Measurements from ENCODE around the gene SH3RF3. TPM values are rescaled to one million over a fixed set of nuclear protein-coding genes. Genes with fewer than 3 reads are reported as not detected.

The SH3RF3 gene
- total RNA-seq, 2 experiments from 2014 or later: 1.9 to 2.3 TPM

DNA sequence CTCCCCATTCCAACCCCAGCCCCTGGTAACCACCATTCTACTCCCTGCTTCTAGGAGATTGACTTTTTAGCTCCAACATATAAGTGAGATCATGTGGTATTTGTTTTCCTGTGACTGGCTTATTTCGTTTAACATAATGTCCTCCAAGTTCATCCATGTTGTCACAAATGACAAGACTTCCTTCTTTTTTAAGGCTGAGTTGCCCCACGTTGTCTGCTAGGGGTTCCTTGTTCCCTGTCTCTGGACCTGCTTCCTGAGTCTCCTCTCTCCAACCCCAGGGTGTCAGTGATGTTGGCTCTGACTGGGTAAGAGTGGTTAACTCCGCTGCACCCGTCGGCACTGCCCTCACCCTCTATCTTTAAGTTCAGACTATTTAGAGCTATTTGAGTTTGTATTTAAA lies 175.2 kb downstream of the SH3RF3 start:
- H3K36me3 Mint-ChIP-seq (ENCODE audit: low read depth): no peaks in the 10 kb centered on the region
- no peak for ATAC-seq
- DNase-seq: no peak
- H3K9me3 Mint-ChIP-seq: no peaks in the 10 kb centered on the region
- ChIA-PET POLR2A (no interaction called here), CTCF (no interaction called here)
- intact Hi-C loops (cut with micrococcal nuclease): no loop called here
- no peak overlapping the region for H3K27ac Mint-ChIP-seq
- no peaks in the 10 kb centered on the region for H3K27me3 Mint-ChIP-seq
- H3K4me1 Mint-ChIP-seq (ENCODE audit: low read depth): peaks cover 5% of the 10 kb centered on the region
- no peak for TF ChIP-seq CTCF (IDR thresholded peaks at IDR 0.05)
- no peak overlapping the region for H3K4me3 Mint-ChIP-seq

DNA sequence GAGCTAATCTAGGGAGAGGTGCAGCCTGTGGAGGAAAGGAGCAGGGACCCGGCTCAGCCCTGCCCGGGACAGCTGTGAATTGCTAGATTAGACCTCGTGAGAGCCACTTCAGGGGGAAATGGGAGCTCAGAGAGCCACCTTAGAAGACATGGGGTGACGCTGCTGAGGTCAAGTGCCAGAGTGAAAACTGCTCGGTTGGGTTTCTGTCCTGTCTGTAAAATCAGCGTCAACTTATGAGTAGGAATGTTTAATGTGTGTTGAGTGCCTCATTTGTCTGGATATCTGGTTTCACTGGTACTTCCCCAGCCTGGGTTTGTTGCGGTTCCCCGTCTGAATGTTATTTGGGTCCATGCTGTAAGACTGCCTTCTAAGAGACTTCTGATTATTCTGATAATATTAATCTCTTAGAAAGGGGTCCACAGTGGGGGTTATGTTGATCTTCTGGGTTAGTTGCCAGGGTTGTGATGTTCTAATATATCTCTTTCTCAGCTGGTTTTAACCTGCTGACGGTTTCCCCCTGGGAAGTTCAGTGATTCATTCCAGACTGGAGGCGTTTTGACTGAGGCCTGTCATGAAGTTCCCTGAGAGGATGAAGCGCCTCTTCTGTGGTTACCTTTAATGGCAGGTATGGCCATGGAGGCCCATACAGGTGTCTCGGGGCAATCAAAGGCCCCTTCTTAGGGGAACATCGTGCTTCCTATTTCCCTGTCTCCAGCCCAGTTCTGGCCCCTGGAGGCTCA lies 175.9 kb downstream of the SH3RF3 start:
- H3K27me3 Mint-ChIP-seq: no peaks in the 10 kb centered on the region
- no peaks in the 10 kb centered on the region for H3K36me3 Mint-ChIP-seq (ENCODE audit: low read depth)
- DNase-seq: no peak
- no peak for TF ChIP-seq CTCF (IDR thresholded peaks at IDR 0.05)
- H3K4me3 Mint-ChIP-seq: no peak overlapping the region
- ChIA-PET CTCF (no interaction called here), POLR2A (no interaction called here)
- H3K9me3 Mint-ChIP-seq: no peaks in the 10 kb centered on the region
- H3K4me1 Mint-ChIP-seq (ENCODE audit: low read depth): peaks cover under 1% of the 10 kb centered on the region
- intact Hi-C loops (cut with micrococcal nuclease): no loop called here
- no peak overlapping the region for H3K27ac Mint-ChIP-seq
- no peak for ATAC-seq

DNA sequence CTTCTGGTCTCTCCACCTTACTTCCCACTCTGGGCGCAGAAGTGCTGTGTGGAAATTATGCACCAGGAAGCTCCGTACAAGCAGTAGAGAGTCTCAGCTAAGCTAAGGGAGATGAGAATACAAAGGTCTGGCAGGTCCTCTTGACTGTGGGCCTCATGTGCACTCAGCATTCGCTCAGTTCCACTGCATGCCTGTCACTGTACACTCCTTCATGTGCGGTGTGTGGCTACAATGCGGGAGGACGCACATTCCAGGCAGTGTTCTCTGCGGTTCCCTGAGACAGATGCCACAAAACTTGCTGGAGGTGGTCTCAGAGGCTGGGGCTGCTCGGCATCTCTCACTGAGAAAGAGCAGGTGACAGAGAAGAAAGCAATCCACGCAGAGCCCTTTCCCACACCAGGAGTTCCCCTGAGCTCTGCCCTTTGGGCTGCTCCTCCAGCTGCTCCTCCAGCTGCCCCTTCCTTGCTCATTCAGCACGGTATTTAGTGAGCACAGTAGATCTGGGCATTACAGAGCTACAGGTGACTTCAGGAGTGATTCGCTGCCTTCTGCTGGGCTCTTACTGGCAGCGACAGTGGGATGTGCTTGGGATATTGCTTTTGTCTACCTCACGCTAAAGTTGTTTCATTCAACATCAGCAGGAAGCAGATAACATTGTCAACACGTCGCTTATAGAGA lies 176.6 kb downstream of the SH3RF3 start:
- Mint-ChIP-seq H3K4me3 (no peak overlapping the region), H3K27me3 (no peaks in the 10 kb centered on the region), H3K36me3 (ENCODE audit: low read depth) (no peaks in the 10 kb centered on the region), H3K27ac (no peak overlapping the region), H3K4me1 (ENCODE audit: low read depth) (no peaks in the 10 kb centered on the region), H3K9me3 (no peaks in the 10 kb centered on the region)
- CTCF ChIA-PET: no interaction called here
- ATAC-seq (no peak), DNase-seq (no peak)
- POLR2A ChIA-PET: no interaction called here
- intact Hi-C loops (cut with micrococcal nuclease): no loop called here
- no peak for TF ChIP-seq CTCF (IDR thresholded peaks at IDR 0.05)

- no peak for TF ChIP-seq CTCF (IDR thresholded peaks at IDR 0.05)
- H3K27ac Mint-ChIP-seq: no peak overlapping the region
- no peaks in the 10 kb centered on the region for H3K36me3 Mint-ChIP-seq (ENCODE audit: low read depth)
- CTCF ChIA-PET: no interaction called here
- no peaks in the 10 kb centered on the region for H3K9me3 Mint-ChIP-seq
- POLR2A ChIA-PET: no interaction called here
- no peak overlapping the region for H3K4me3 Mint-ChIP-seq
- no peak for DNase-seq
- no peak for ATAC-seq
- no peaks in the 10 kb centered on the region for H3K27me3 Mint-ChIP-seq
- intact Hi-C loops (cut with micrococcal nuclease): no loop called here
- H3K4me1 Mint-ChIP-seq (ENCODE audit: low read depth): no peaks in the 10 kb centered on the region
Measured at GRCh38 chr2:109306190-109306589, 177.2 kb downstream of the SH3RF3 start.

- CTCF ChIA-PET: no interaction called here
- DNase-seq: no peak
- H3K4me1 Mint-ChIP-seq (ENCODE audit: low read depth): peaks cover 2% of the 10 kb centered on the region
- no peaks in the 10 kb centered on the region for H3K9me3 Mint-ChIP-seq
- TF ChIP-seq CTCF (IDR thresholded peaks at IDR 0.05): no peak
- no peak overlapping the region for H3K4me3 Mint-ChIP-seq
- no peak overlapping the region for H3K27ac Mint-ChIP-seq
- POLR2A ChIA-PET: no interaction called here
- no peaks in the 10 kb centered on the region for H3K27me3 Mint-ChIP-seq
- no peak for ATAC-seq
- intact Hi-C loops (cut with micrococcal nuclease): no loop called here
- H3K36me3 Mint-ChIP-seq (ENCODE audit: low read depth): no peaks in the 10 kb centered on the region
Measured at GRCh38 chr2:109311771-109312170, 182.8 kb downstream of the SH3RF3 start.

Data from activated CD8-positive, alpha-beta T cell treated with anti-CD3 and anti-CD28 coated beads for 36 hours (primary cell).